Mesothelial cell of epicardium (in vitro differentiated cells): ENCODE measurements around the gene OPRM1. TPM values are rescaled to one million over a fixed set of nuclear protein-coding genes. Genes with fewer than 3 reads are reported as not detected.

Experiments used
- DNase-seq, 2 experiments: peaks; one replicate each; pipeline ENCODE4 v3.0.0; 2021; ENCODE audit warnings: low spot score in 2 of 2; ENCODE audit not compliant: unreplicated experiment in 2 of 2
- H3K27ac Mint-ChIP-seq: 2 replicates; pipeline ENCODE4 v1.8.0; 2021; ENCODE audit warnings: mixed read lengths
- H3K27me3 Mint-ChIP-seq: 2 replicates; pipeline ENCODE4 v1.8.0; 2021; ENCODE audit warnings: low read depth, mixed read lengths
- H3K36me3 Mint-ChIP-seq: 2 replicates; pipeline ENCODE4 v1.8.0; 2021; ENCODE audit warnings: mixed read lengths
- H3K4me1 Mint-ChIP-seq: 2 replicates; pipeline ENCODE4 v1.8.0; 2021; ENCODE audit warnings: mixed read lengths
- H3K4me3 Mint-ChIP-seq: 2 replicates; pipeline ENCODE4 v1.8.0; 2021; ENCODE audit warnings: mild to moderate bottlenecking, moderate library complexity, mixed read lengths
- H3K9me3 Mint-ChIP-seq: 2 replicates; pipeline ENCODE4 v1.8.0; 2021; ENCODE audit warnings: mixed read lengths
- total RNA-seq: library from RNA; stranded (reverse); gene quantifications from 3 replicates; pipeline ENCODE4 v1.2.1, GENCODE V29; 2021
- TF ChIP-seq, protein P1 (sequence below): fragments of 200-600 bp; sonication (generic); IDR thresholded peaks from one replicate; pipeline ENCODE4 v1.5.0; 2021; ENCODE audit warnings: antibody characterized with exemption; ENCODE audit not compliant: unreplicated experiment

Gene OPRM1
- total RNA-seq, 1 donor from 2014 or later, result not detected

DNA sequence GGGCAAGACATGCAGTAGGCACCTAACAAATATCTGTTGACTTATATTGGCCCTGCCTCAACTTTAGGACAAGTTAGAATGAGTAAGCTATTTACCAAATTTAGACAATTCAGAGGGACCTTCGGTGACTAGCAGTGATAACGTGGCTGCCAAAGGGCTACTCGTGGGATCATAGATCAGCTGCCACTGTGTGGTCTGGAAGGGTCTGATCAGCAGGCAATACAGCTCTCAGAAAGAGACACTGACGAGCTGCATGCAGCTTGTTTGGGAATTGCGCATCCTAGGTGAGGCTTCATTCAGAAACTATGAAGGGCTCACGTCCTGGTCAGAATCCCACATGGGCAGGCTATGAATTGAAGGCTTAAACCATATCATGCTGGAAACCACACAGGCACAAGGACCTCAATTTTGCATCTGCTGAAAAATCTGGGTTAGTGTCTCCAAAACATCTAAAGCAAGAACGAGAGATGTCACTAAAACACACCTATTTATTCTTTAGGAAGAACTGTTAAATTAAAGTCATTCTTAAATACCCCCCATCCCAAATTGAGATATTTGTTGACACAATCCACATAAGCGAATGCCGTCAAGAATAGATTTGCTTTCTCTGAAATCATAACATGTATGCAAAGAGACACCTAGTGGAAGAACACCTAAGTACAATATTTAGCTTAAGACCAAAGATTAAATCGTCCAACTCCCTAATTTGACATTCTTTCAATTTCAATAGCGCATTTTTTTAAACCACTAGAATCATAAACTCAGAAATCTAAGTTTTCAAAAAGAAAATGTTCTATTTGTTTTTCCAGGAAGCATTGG lies 238.0 kb downstream of the OPRM1 start:
- Mint-ChIP-seq H3K36me3 (no peaks in the 10 kb centered on the region), H3K9me3 (no peaks in the 10 kb centered on the region), H3K4me3 (no peak overlapping the region), H3K27ac (no peak overlapping the region), H3K4me1 (peaks cover 12% of the 10 kb centered on the region), H3K27me3 (no peaks in the 10 kb centered on the region)
- TF ChIP-seq, protein P1, sequence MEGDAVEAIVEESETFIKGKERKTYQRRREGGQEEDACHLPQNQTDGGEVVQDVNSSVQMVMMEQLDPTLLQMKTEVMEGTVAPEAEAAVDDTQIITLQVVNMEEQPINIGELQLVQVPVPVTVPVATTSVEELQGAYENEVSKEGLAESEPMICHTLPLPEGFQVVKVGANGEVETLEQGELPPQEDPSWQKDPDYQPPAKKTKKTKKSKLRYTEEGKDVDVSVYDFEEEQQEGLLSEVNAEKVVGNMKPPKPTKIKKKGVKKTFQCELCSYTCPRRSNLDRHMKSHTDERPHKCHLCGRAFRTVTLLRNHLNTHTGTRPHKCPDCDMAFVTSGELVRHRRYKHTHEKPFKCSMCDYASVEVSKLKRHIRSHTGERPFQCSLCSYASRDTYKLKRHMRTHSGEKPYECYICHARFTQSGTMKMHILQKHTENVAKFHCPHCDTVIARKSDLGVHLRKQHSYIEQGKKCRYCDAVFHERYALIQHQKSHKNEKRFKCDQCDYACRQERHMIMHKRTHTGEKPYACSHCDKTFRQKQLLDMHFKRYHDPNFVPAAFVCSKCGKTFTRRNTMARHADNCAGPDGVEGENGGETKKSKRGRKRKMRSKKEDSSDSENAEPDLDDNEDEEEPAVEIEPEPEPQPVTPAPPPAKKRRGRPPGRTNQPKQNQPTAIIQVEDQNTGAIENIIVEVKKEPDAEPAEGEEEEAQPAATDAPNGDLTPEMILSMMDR, result peak; percentile 56
- DNase-seq, result no peak

DNA sequence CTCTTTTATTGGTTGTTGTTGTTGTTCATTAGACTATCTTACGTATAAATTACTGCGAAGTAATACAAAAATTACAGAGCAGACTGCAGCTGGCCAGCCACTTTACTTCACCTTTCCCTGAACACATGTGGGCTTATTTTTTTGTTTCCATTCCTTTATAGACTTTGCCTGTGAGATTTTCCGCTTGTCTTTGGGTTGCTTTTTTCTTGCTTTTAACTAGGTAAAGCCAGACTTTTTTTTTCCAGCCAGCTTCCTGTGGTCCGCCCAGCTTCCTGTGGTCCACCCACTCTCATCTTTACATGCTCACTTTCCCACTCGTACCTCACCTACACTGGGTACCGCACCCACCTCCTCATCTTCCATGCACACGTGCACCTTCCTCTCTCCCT lies 238.6 kb downstream of the OPRM1 start:
- Mint-ChIP-seq H3K27me3 (no peaks in the 10 kb centered on the region), H3K9me3 (no peaks in the 10 kb centered on the region), H3K4me3 (no peak overlapping the region), H3K27ac (peak overlapping the region; percentile 45), H3K36me3 (no peaks in the 10 kb centered on the region), H3K4me1 (peaks cover 12% of the 10 kb centered on the region)
- TF ChIP-seq, protein P1, result peak; percentile 17
- no peak for DNase-seq

DNA sequence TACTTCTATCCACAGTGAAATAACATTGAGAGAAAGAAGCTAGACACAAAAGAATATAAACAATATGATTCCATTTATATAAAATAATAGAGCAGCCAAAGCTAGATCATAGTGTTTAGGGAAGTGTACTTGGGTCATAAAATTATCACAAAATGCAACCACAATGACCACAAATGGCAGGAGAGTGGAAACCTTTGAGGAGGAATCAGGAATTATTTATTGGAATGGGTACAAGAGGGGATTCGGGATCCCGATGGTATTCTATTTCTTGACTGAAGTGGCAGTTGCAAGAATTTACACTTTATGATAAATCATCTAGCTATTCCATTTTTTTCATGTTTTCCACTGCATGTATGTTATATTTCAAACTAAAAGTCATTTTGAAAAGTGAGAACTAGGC lies 241.5 kb downstream of the OPRM1 start:
- no peaks in the 10 kb centered on the region for H3K9me3 Mint-ChIP-seq
- H3K27me3 Mint-ChIP-seq, result no peaks in the 10 kb centered on the region
- H3K36me3 Mint-ChIP-seq, result no peaks in the 10 kb centered on the region
- TF ChIP-seq, protein P1, result no peak
- H3K4me1 Mint-ChIP-seq, result peaks cover 11% of the 10 kb centered on the region
- no peak overlapping the region for H3K4me3 Mint-ChIP-seq
- DNase-seq, result no peak
- no peak overlapping the region for H3K27ac Mint-ChIP-seq

DNA sequence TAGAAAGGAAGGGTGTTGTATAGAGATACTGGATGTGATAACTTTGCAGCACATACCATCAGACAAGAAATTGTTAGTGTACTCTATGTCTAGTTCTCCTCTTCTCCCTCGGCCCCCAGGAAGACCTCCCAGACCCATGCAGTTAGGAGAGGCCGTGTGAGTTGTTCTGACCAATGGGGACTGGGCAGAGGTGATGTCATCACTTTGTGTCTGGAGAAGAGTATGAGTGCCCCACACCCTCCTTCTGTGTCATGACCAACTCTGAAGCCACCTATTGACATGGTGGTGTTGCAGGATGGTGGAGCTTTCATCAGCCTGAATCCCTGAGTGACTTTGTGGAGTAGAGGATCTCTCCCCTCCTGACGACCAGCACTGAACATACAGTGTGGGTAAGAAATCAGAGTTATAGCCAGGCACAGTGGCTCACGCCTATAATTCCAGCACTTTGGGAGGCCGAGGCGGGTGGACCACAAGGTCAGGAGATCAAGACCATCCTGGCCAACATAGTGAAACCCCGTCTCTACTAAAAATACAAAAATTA lies 245.3 kb downstream of the OPRM1 start:
- DNase-seq, result no peak
- H3K4me1 Mint-ChIP-seq, result peaks cover 14% of the 10 kb centered on the region

DNA sequence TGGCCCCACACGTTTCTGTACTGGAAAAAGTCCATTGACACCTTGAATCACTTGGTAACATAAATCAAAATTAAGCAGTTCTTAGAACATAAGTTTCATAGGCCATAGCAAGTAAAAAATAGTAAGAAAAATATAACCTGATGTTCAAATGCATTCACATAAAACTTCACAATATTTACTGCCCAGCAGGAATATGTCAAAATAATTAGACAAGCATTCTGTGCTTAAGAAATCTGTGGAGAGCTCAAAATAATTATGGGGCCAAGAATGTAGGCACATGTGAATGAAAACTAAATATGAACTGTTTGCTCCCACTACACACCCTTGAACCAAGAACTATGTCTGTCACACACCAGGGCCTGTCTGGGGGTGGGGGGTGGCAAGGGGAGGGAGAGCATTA lies 246.8 kb downstream of the OPRM1 start:
- Mint-ChIP-seq H3K27me3 (no peaks in the 10 kb centered on the region), H3K4me3 (no peak overlapping the region), H3K9me3 (peaks cover 8% of the 10 kb centered on the region), H3K27ac (peak overlapping the region; percentile 55), H3K36me3 (peaks cover 4% of the 10 kb centered on the region), H3K4me1 (peaks cover 14% of the 10 kb centered on the region)
- TF ChIP-seq, protein P1, result no peak
- DNase-seq, result no peak

More for the DNA sequence above, 245.3 kb downstream of the OPRM1 start:
- Mint-ChIP-seq H3K4me3 (no peak overlapping the region), H3K27me3 (no peaks in the 10 kb centered on the region), H3K36me3 (no peaks in the 10 kb centered on the region), H3K27ac (no peak overlapping the region), H3K9me3 (peaks cover under 1% of the 10 kb centered on the region)
- TF ChIP-seq, protein P1, result no peak
